B cell (primary cell): ENCODE measurements around the gene WASF1. TPM values are rescaled to one million over a fixed set of nuclear protein-coding genes. Genes with fewer than 3 reads are reported as not detected.
"Not testable (repeated sequence)": the region's sequence is repeated elsewhere in the genome, so short reads cannot be mapped to it uniquely, and the experiment has no call there.

ENCODE experiments used
- ATAC-seq: fragments of 200-7000 bp; cut with Tn5 transposase; one replicate; pipeline ENCODE4 v1.10.0; 2021; ENCODE audit warnings: low read depth, mild to moderate bottlenecking, moderate number of reproducible peaks, moderate library complexity
- CTCF ChIA-PET: fragments of 350-600 bp; sonication (Branson Sonifier 250); formaldehyde crosslinking; loops from one replicate; lab custom pipeline; 2021; ENCODE audit warnings: antibody characterized with exemption, inconsistent platforms; lab: Charles Lee
- POLR2A ChIA-PET: fragments of 350-600 bp; sonication (Branson Sonifier 250); formaldehyde crosslinking; loops from one replicate; lab custom pipeline; 2021; ENCODE audit warnings: antibody characterized with exemption; lab: Charles Lee
- DNase-seq: peaks from one replicate; pipeline ENCODE4 v3.0.0; 2013
- H2AFZ ChIP-seq: 2 replicates; pipeline ENCODE4 v1.6.1; 2012; ENCODE audit warnings: mild to moderate bottlenecking, low read depth, low read length; ENCODE audit not compliant: insufficient read depth, poor library complexity, severe bottlenecking
- H3K27ac ChIP-seq, 2 donors: 1 replicate in 1 of 2; 2 replicates in 1 of 2; pipeline ENCODE4 v1.5.1; 2012 to 2013; ENCODE audit warnings: low read length in 2 of 2, mild to moderate bottlenecking in 2 of 2, moderate library complexity in 1 of 2
- H3K27me3 ChIP-seq, 4 experiments: fragments of 200-600 bp in 1 of 4; sonication (generic) in 1 of 4; replicated peaks in 1 of 4; 1 replicate in 2 of 4; 2 replicates in 2 of 4; pipeline versions ENCODE4 v1.6.1 to v1.7.0; 2013 to 2016; ENCODE audit warnings: low read length in 3 of 4, mild to moderate bottlenecking in 2 of 4, mixed read lengths in 1 of 4, moderate library complexity in 1 of 4; ENCODE audit not compliant: insufficient read depth in 4 of 4, control insufficient read depth in 3 of 4; ENCODE audit errors: control extremely low read depth in 1 of 4
- H3K36me3 ChIP-seq, 2 experiments: replicated peaks in 1 of 2; 1 replicate in 1 of 2; 2 replicates in 1 of 2; pipeline versions ENCODE4 v1.6.1 to v1.7.1; 2013; ENCODE audit warnings: low read length in 1 of 2; ENCODE audit not compliant: insufficient read depth in 2 of 2, control insufficient read depth in 1 of 2; ENCODE audit errors: control extremely low read depth in 1 of 2, extremely low read depth in 1 of 2
- H3K4me1 ChIP-seq, 2 donors: fragments of 200-600 bp in 1 of 2; sonication (generic) in 1 of 2; 1 replicate in 1 of 2; 2 replicates in 1 of 2; pipeline versions ENCODE4 v1.5.1 to v1.6.1; 2013 to 2017; ENCODE audit warnings: low read length in 2 of 2; ENCODE audit not compliant: control insufficient read depth in 2 of 2, insufficient read depth in 2 of 2
- H3K4me2 ChIP-seq: replicated peaks from 2 replicates; pipeline ENCODE3; 2012; ENCODE audit warnings: mild to moderate bottlenecking, low read depth, low read length; ENCODE audit not compliant: poor library complexity, severe bottlenecking
- H3K4me3 ChIP-seq, 5 experiments: fragments of 200-600 bp in 1 of 5; sonication (generic) in 1 of 5; 1 replicate in 3 of 5; 2 replicates in 2 of 5; pipeline versions ENCODE4 v1.5.1 to v1.7.0; 2011 to 2016; ENCODE audit warnings: low read length in 4 of 5, mild to moderate bottlenecking in 4 of 5, low read depth in 2 of 5, control low read depth in 1 of 5, moderate library complexity in 1 of 5; ENCODE audit not compliant: insufficient read depth in 1 of 5; ENCODE audit errors: control extremely low read depth in 1 of 5, extremely low read depth in 1 of 5
- H3K79me2 ChIP-seq: fragments of 200-600 bp; sonication (generic); one replicate; pipeline ENCODE4 v1.6.0; 2016; ENCODE audit warnings: low read length; ENCODE audit not compliant: control insufficient read depth, insufficient read depth
- H3K9ac ChIP-seq: fragments of 200-600 bp; sonication (generic); 2 replicates; pipeline ENCODE4 v1.6.1; 2017; ENCODE audit warnings: mild to moderate bottlenecking, low read length, moderate library complexity
- H3K9me3 ChIP-seq, 3 donors: one replicate each; pipeline versions ENCODE4 v1.6.1 to v1.7.1; 2013; ENCODE audit warnings: low read length in 2 of 3; ENCODE audit not compliant: control insufficient read depth in 2 of 3, insufficient read depth in 1 of 3; ENCODE audit errors: control extremely low read depth in 1 of 3
- H4K20me1 ChIP-seq: 2 replicates; pipeline ENCODE4 v1.6.0; 2012; ENCODE audit warnings: mild to moderate bottlenecking, low read length; ENCODE audit not compliant: insufficient read depth, control insufficient read depth, poor library complexity, severe bottlenecking
- H3K27ac Mint-ChIP-seq: one replicate; pipeline ENCODE4 v1.8.0; 2021; ENCODE audit warnings: mixed read lengths
- H3K27me3 Mint-ChIP-seq: one replicate; pipeline ENCODE4 v1.8.0; 2021; ENCODE audit warnings: mixed read lengths
- H3K4me1 Mint-ChIP-seq: one replicate; pipeline ENCODE4 v1.8.0; 2021; ENCODE audit warnings: mixed read lengths
- H3K4me3 Mint-ChIP-seq: one replicate; pipeline ENCODE4 v1.8.0; 2021; ENCODE audit warnings: mixed read lengths
- H3K9me3 Mint-ChIP-seq: one replicate; pipeline ENCODE4 v1.8.0; 2022; ENCODE audit warnings: mixed read lengths; ENCODE audit not compliant: insufficient read depth
- EZH2 ChIP-seq: IDR thresholded peaks from 2 replicates; pipeline ENCODE4 v1.6.1; 2012; ENCODE audit warnings: borderline replicate concordance, low read depth, mild to moderate bottlenecking, moderate library complexity, low read length; ENCODE audit not compliant: insufficient read depth, poor library complexity, severe bottlenecking
- WGBS: methylation state at CpG from one replicate; pipeline ENCODE4 v1.1.5; 2013; ENCODE audit warnings: missing lambda C conversion rate; ENCODE audit not compliant: insufficient coverage; 5-methylcytosine and 5-hydroxymethylcytosine counted together
- intact Hi-C: fragments of 100-400 bp; cut with micrococcal nuclease; formaldehyde crosslinking; loops from one replicate; pipeline ENCODE4 v1.10.0; 2022
- polyA plus RNA-seq: library from polyadenylated mRNA; depleted of rRNA; stranded (reverse); fragments of >200 nt; gene quantifications from 2 replicates; pipeline ENCODE4 v1.2.3, GENCODE V29; 2012
- total RNA-seq, 2 donors: library from RNA; stranded (reverse); fragments of 120-200 nt in 1 of 2; gene quantifications; 1 replicate in 1 of 2; 2 replicates in 1 of 2; pipeline versions ENCODE4 v1.2.3 to v1.2.4, GENCODE V29; 2013 to 2022
- TF ChIP-seq, protein P1 (sequence below): fragments of 200-600 bp; IDR thresholded peaks from one replicate; pipeline ENCODE4 v1.8.0; 2022; ENCODE audit warnings: antibody characterized with exemption, mild to moderate bottlenecking

WASF1 gene
- total and polyA plus RNA-seq, 2 donors (not counting 1 experiment from before 2014, with no cell fraction given): 8.6 to 10.8 TPM

DNA sequence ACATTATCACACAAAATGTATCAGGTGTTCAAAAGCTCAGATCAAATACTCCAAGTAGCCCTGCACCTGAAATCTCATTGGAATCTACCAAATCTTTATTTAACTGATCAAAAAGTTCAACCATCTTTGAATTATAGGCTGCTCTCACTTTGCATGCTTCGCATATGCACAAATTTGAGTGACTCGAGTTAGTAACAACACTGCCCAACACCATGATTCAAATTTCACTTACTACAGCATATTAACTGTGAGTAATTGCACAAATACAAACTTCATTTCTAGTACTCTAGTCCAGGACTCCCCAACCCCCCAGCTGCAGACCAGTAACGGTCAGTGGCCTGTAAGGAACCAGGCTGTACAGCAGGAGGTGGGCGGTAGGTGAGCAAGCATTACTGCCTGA is 51.1 kb downstream of the WASF1 start:
- H3K9ac ChIP-seq: no peak overlapping the region
- intact Hi-C loops: no loop called here
- no peaks in the 10 kb centered on the region for H3K9me3 ChIP-seq
- no peaks in the 10 kb centered on the region for H3K9me3 Mint-ChIP-seq
- DNase-seq: no peak
- no peaks in the 10 kb centered on the region for H3K27me3 ChIP-seq
- no peaks in the 10 kb centered on the region for H3K79me2 ChIP-seq
- no peak overlapping the region for H3K4me3 Mint-ChIP-seq
- H2AFZ ChIP-seq: no peak overlapping the region
- no peak overlapping the region for H3K27ac ChIP-seq
- H3K4me3 ChIP-seq: no peak overlapping the region
- 89% methylated on average over 3 of the region's 4 CpGs for WGBS
- POLR2A ChIA-PET: no interaction called here
- no peaks in the 10 kb centered on the region for H4K20me1 ChIP-seq
- no peaks in the 10 kb centered on the region for H3K27me3 Mint-ChIP-seq
- peaks cover 14% of the 10 kb centered on the region for H3K4me1 Mint-ChIP-seq
- no peaks in the 10 kb centered on the region for H3K36me3 ChIP-seq
- CTCF ChIA-PET: no interaction called here
- H3K4me1 ChIP-seq: peaks cover 3% of the 10 kb centered on the region in 2 donors
- H3K4me2 ChIP-seq: no peak overlapping the region
- no peak for ATAC-seq
- H3K27ac Mint-ChIP-seq: no peak overlapping the region
- no peak for TF ChIP-seq EZH2
- TF ChIP-seq, protein P1, sequence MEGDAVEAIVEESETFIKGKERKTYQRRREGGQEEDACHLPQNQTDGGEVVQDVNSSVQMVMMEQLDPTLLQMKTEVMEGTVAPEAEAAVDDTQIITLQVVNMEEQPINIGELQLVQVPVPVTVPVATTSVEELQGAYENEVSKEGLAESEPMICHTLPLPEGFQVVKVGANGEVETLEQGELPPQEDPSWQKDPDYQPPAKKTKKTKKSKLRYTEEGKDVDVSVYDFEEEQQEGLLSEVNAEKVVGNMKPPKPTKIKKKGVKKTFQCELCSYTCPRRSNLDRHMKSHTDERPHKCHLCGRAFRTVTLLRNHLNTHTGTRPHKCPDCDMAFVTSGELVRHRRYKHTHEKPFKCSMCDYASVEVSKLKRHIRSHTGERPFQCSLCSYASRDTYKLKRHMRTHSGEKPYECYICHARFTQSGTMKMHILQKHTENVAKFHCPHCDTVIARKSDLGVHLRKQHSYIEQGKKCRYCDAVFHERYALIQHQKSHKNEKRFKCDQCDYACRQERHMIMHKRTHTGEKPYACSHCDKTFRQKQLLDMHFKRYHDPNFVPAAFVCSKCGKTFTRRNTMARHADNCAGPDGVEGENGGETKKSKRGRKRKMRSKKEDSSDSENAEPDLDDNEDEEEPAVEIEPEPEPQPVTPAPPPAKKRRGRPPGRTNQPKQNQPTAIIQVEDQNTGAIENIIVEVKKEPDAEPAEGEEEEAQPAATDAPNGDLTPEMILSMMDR: no peak

DNA sequence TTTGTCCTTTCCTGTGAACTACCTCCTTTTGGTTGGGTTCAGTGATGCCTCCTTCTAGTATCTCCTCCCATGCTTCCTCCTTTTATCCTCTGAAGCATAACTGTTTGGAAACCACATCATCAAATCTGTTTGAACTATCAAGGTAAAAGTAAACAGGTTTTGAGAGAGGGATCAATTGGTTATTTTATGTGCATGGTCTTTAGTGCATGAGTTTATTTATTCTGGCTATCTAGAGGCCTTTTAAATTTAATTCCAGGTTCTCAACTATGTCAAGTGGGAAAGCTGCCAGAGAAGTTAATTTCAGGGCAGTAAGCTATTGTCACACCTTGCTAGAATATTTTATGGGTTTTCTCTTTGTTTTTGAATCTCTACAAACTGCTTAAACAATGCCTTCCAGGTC is 54.1 kb downstream of the WASF1 start:
- TF ChIP-seq, protein P1: no peak
- TF ChIP-seq EZH2: no peak
- Histone ChIP-seq H3K36me3 (no peaks in the 10 kb centered on the region), H3K27ac (no peak overlapping the region), H3K9ac (no peak overlapping the region), H2AFZ (no peak overlapping the region), H3K79me2 (no peaks in the 10 kb centered on the region), H4K20me1 (no peaks in the 10 kb centered on the region), H3K9me3 (no peaks in the 10 kb centered on the region), H3K4me1 (peaks cover 3% of the 10 kb centered on the region in 2 donors), H3K4me3 (no peak overlapping the region), H3K4me2 (no peak overlapping the region), H3K27me3 (no peaks in the 10 kb centered on the region)
- H3K27me3 Mint-ChIP-seq: no peaks in the 10 kb centered on the region
- no peak for ATAC-seq
- H3K27ac Mint-ChIP-seq: no peak overlapping the region
- peaks cover 14% of the 10 kb centered on the region for H3K4me1 Mint-ChIP-seq
- no peaks in the 10 kb centered on the region for H3K9me3 Mint-ChIP-seq
- H3K4me3 Mint-ChIP-seq: no peak overlapping the region
- intact Hi-C loops: no loop called here
- POLR2A ChIA-PET: no interaction called here
- CTCF ChIA-PET: interaction anchor here (0.7 kb wide), 1 partner anchor 9 kb away, joined by 3 read pairs; no protein-coding TSS in a partner anchor
- DNase-seq: no peak

DNA sequence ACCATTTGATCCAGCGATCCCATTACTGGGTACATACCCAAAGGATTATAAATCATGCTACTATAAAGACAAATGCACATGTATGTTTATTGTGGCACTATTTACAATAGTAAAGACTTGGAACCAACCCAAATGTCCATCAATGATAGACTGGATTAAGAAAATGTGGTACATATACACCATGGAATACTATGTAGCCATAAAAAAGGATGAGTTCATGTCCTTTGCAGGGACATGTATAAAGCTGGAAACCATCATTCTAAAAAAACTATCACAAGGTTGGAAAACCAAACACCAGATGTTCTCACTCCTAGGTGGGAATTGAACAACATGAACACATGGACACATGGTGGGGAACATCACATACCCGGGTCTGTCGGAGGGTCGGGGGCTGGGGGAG is 57.8 kb downstream of the WASF1 start:
- not testable (repeated sequence) for H3K27me3 Mint-ChIP-seq, H3K4me3 ChIP-seq

More for the DNA sequence above, 57.8 kb downstream of the WASF1 start:
- H3K4me2 ChIP-seq, intact Hi-C loops, H4K20me1 ChIP-seq, H3K4me3 Mint-ChIP-seq, H3K36me3 ChIP-seq, H3K4me1 ChIP-seq, H3K9me3 Mint-ChIP-seq, H3K9me3 ChIP-seq, H3K27ac Mint-ChIP-seq, ATAC-seq, H3K27me3 ChIP-seq, H3K79me2 ChIP-seq, H3K27ac ChIP-seq, DNase-seq, POLR2A ChIA-PET, H3K9ac ChIP-seq, CTCF ChIA-PET, H2AFZ ChIP-seq: not testable (repeated sequence)
- no CpG with 5 or more reads among the region's 4 CpGs for WGBS
- H3K4me1 Mint-ChIP-seq: peaks cover 24% of the 10 kb centered on the region
